HG03095 (cell line): ENCODE data around the gene AFAP1L2.

ENCODE experiments used
- ATAC-seq: cut with Tn5 transposase; IDR thresholded peaks from one replicate; pipeline ENCODE4 v1.9.1; 2021; ENCODE audit warnings: moderate library complexity; ENCODE audit not compliant: unreplicated experiment

Gene AFAP1L2

GRCh38 chr10:114412907-114413797 is 8.8 kb upstream of the AFAP1L2 start:
- ATAC-seq = no peak

GRCh38 chr10:114408968-114409444 is 4.7 kb upstream of the AFAP1L2 start:
- ATAC-seq = no peak

- ATAC-seq = no peak
These were observed 4.0 kb upstream of the AFAP1L2 start for GRCh38 chr10:114408112-114408967.

- no peak for ATAC-seq
These were observed 2.2 kb upstream of the AFAP1L2 start for GRCh38 chr10:114406455-114406854.

- ATAC-seq = no peak
These were observed 679 bp upstream of the AFAP1L2 start for GRCh38 chr10:114405011-114405350.

- no peak for ATAC-seq
These were observed 651 bp downstream of the AFAP1L2 start for GRCh38 chr10:114403541-114404161.

- no peak for ATAC-seq
These were observed 1.3 kb downstream of the AFAP1L2 start for GRCh38 chr10:114402871-114403540.

GRCh38 chr10:114402233-114402632 is 2.1 kb downstream of the AFAP1L2 start:
- ATAC-seq = no peak

- no peak for ATAC-seq
These were observed 3.0 kb downstream of the AFAP1L2 start for GRCh38 chr10:114401195-114401791.

GRCh38 chr10:114400091-114400490 is 4.2 kb downstream of the AFAP1L2 start:
- no peak for ATAC-seq

GRCh38 chr10:114399576-114399975 is 4.7 kb downstream of the AFAP1L2 start:
- no peak for ATAC-seq

- ATAC-seq = no peak
These were observed 5.5 kb downstream of the AFAP1L2 start for GRCh38 chr10:114398587-114399331.

- ATAC-seq = no peak
These were observed 6.6 kb downstream of the AFAP1L2 start for GRCh38 chr10:114397651-114398145.

- no peak for ATAC-seq
These were observed 7.8 kb downstream of the AFAP1L2 start for GRCh38 chr10:114396464-114396863.

- ATAC-seq = no peak
These were observed 8.8 kb downstream of the AFAP1L2 start for GRCh38 chr10:114395366-114396022.

GRCh38 chr10:114394531-114394930 is 9.8 kb downstream of the AFAP1L2 start:
- ATAC-seq = no peak

- no peak for ATAC-seq
These were observed 10.4 kb downstream of the AFAP1L2 start for GRCh38 chr10:114393886-114394285.

- no peak for ATAC-seq
These were observed 10.8 kb downstream of the AFAP1L2 start for GRCh38 chr10:114393482-114393881.
